ENCODE measurements around the gene TNS1. TPM values are rescaled to one million over a fixed set of nuclear protein-coding genes. Genes with fewer than 3 reads are reported as not detected.

TNS1 gene
- total and polyA plus RNA-seq, 4 donors = 46.9 to 64.5 (median 58.1) TPM

- Histone ChIP-seq H3K4me1 (ENCODE audit: control insufficient read depth, insufficient read depth, low read length) (peaks cover 22% of the 10 kb centered on the region), H3K27me3 (ENCODE audit: control insufficient read depth, insufficient read depth, low read length) (no peaks in the 10 kb centered on the region), H3K9me3 (ENCODE audit: control insufficient read depth, insufficient read depth, low read length) (no peaks in the 10 kb centered on the region), H3K4me3 (ENCODE audit: low read depth, low read length) (no peak overlapping the region), H3K36me3 (ENCODE audit: control insufficient read depth, insufficient read depth, low read length) (peaks cover 86% of the 10 kb centered on the region), H3K27ac (ENCODE audit: low read depth, low read length) (no peak overlapping the region)
- DNase-seq (ENCODE audit: low read depth in 4 of 6, low spot score in 6 of 6) = no peak
- WGBS (ENCODE audit: insufficient coverage) = 86% methylated on average over 5 of the region's 6 CpGs
Observed at GRCh38 chr2:217830807-217831206, 172.0 kb downstream of the TNS1 start.

GRCh38 chr2:217830061-217830460 lies 172.7 kb downstream of the TNS1 start:
- Histone ChIP-seq H3K9me3 (ENCODE audit: control insufficient read depth, insufficient read depth, low read length) (no peaks in the 10 kb centered on the region), H3K36me3 (ENCODE audit: control insufficient read depth, insufficient read depth, low read length) (peaks cover 90% of the 10 kb centered on the region), H3K4me1 (ENCODE audit: control insufficient read depth, insufficient read depth, low read length) (peaks cover 22% of the 10 kb centered on the region), H3K27ac (ENCODE audit: low read depth, low read length) (no peak overlapping the region), H3K4me3 (ENCODE audit: low read depth, low read length) (no peak overlapping the region), H3K27me3 (ENCODE audit: control insufficient read depth, insufficient read depth, low read length) (no peaks in the 10 kb centered on the region)
- 94% methylated on average over 9 of the region's 9 CpGs for WGBS (ENCODE audit: insufficient coverage)
- no peak for DNase-seq (ENCODE audit: low read depth in 4 of 6, low spot score in 6 of 6)

- Histone ChIP-seq H3K36me3 (ENCODE audit: control insufficient read depth, insufficient read depth, low read length) (peaks cover 89% of the 10 kb centered on the region), H3K27me3 (ENCODE audit: control insufficient read depth, insufficient read depth, low read length) (no peaks in the 10 kb centered on the region), H3K4me1 (ENCODE audit: control insufficient read depth, insufficient read depth, low read length) (peaks cover 22% of the 10 kb centered on the region), H3K27ac (ENCODE audit: low read depth, low read length) (no peak overlapping the region), H3K9me3 (ENCODE audit: control insufficient read depth, insufficient read depth, low read length) (no peaks in the 10 kb centered on the region), H3K4me3 (ENCODE audit: low read depth, low read length) (no peak overlapping the region)
- WGBS (ENCODE audit: insufficient coverage) = 83% methylated on average over 8 of the region's 8 CpGs
- DNase-seq (ENCODE audit: low read depth in 4 of 6, low spot score in 6 of 6) = no peak
Observed at GRCh38 chr2:217829420-217829819, 173.4 kb downstream of the TNS1 start.

GRCh38 chr2:217828336-217828735 lies 174.5 kb downstream of the TNS1 start:
- 88% methylated on average over 2 of the region's 4 CpGs for WGBS (ENCODE audit: insufficient coverage)
- no peak for DNase-seq (ENCODE audit: low read depth in 4 of 6, low spot score in 6 of 6)
- Histone ChIP-seq H3K27me3 (ENCODE audit: control insufficient read depth, insufficient read depth, low read length) (no peaks in the 10 kb centered on the region), H3K9me3 (ENCODE audit: control insufficient read depth, insufficient read depth, low read length) (no peaks in the 10 kb centered on the region), H3K36me3 (ENCODE audit: control insufficient read depth, insufficient read depth, low read length) (peaks cover 88% of the 10 kb centered on the region), H3K27ac (ENCODE audit: low read depth, low read length) (peak overlapping the region; percentile 69), H3K4me3 (ENCODE audit: low read depth, low read length) (no peak overlapping the region), H3K4me1 (ENCODE audit: control insufficient read depth, insufficient read depth, low read length) (peaks cover 22% of the 10 kb centered on the region)

- peak in 1 of 6 donors; percentile 28 for DNase-seq (ENCODE audit: low read depth in 4 of 6, low spot score in 6 of 6)
- no peaks in the 10 kb centered on the region for H3K9me3 ChIP-seq (ENCODE audit: control insufficient read depth, insufficient read depth, low read length)
- no peaks in the 10 kb centered on the region for H3K27me3 ChIP-seq (ENCODE audit: control insufficient read depth, insufficient read depth, low read length)
- peaks cover 86% of the 10 kb centered on the region for H3K36me3 ChIP-seq (ENCODE audit: control insufficient read depth, insufficient read depth, low read length)
- H3K4me3 ChIP-seq (ENCODE audit: low read depth, low read length) = no peak overlapping the region
- H3K27ac ChIP-seq (ENCODE audit: low read depth, low read length) = peak overlapping the region; percentile 69
- H3K4me1 ChIP-seq (ENCODE audit: control insufficient read depth, insufficient read depth, low read length) = peaks cover 27% of the 10 kb centered on the region
- WGBS (ENCODE audit: insufficient coverage) = 52% methylated on average over 13 of the region's 14 CpGs
Observed at GRCh38 chr2:217827430-217828201, 175.2 kb downstream of the TNS1 start.

- peaks cover 32% of the 10 kb centered on the region for H3K4me1 ChIP-seq (ENCODE audit: control insufficient read depth, insufficient read depth, low read length)
- H3K27ac ChIP-seq (ENCODE audit: low read depth, low read length) = peak overlapping the region; percentile 69
- no peaks in the 10 kb centered on the region for H3K9me3 ChIP-seq (ENCODE audit: control insufficient read depth, insufficient read depth, low read length)
- WGBS (ENCODE audit: insufficient coverage) = 100% methylated on average over 1 of the region's 4 CpGs
- DNase-seq (ENCODE audit: low read depth in 4 of 6, low spot score in 6 of 6) = no peak
- H3K36me3 ChIP-seq (ENCODE audit: control insufficient read depth, insufficient read depth, low read length) = peaks cover 86% of the 10 kb centered on the region
- H3K4me3 ChIP-seq (ENCODE audit: low read depth, low read length) = no peak overlapping the region
- no peaks in the 10 kb centered on the region for H3K27me3 ChIP-seq (ENCODE audit: control insufficient read depth, insufficient read depth, low read length)
Observed at GRCh38 chr2:217826991-217827390, 175.8 kb downstream of the TNS1 start.

- Histone ChIP-seq H3K4me3 (ENCODE audit: low read depth, low read length) (no peak overlapping the region), H3K27ac (ENCODE audit: low read depth, low read length) (peak overlapping the region; percentile 69), H3K4me1 (ENCODE audit: control insufficient read depth, insufficient read depth, low read length) (peaks cover 34% of the 10 kb centered on the region), H3K9me3 (ENCODE audit: control insufficient read depth, insufficient read depth, low read length) (no peaks in the 10 kb centered on the region), H3K27me3 (ENCODE audit: control insufficient read depth, insufficient read depth, low read length) (no peaks in the 10 kb centered on the region), H3K36me3 (ENCODE audit: control insufficient read depth, insufficient read depth, low read length) (peaks cover 86% of the 10 kb centered on the region)
- 85% methylated on average over 3 of the region's 6 CpGs for WGBS (ENCODE audit: insufficient coverage)
- DNase-seq (ENCODE audit: low read depth in 4 of 6, low spot score in 6 of 6) = peak in 1 of 6 donors; percentile 44
Observed at GRCh38 chr2:217826520-217826919, 176.3 kb downstream of the TNS1 start.

- H3K27me3 ChIP-seq (ENCODE audit: control insufficient read depth, insufficient read depth, low read length) = no peaks in the 10 kb centered on the region
- no peaks in the 10 kb centered on the region for H3K9me3 ChIP-seq (ENCODE audit: control insufficient read depth, insufficient read depth, low read length)
- WGBS (ENCODE audit: insufficient coverage) = 90% methylated on average over 8 of the region's 8 CpGs
- peaks cover 86% of the 10 kb centered on the region for H3K36me3 ChIP-seq (ENCODE audit: control insufficient read depth, insufficient read depth, low read length)
- H3K27ac ChIP-seq (ENCODE audit: low read depth, low read length) = no peak overlapping the region
- no peak for DNase-seq (ENCODE audit: low read depth in 4 of 6, low spot score in 6 of 6)
- no peak overlapping the region for H3K4me3 ChIP-seq (ENCODE audit: low read depth, low read length)
- peaks cover 38% of the 10 kb centered on the region for H3K4me1 ChIP-seq (ENCODE audit: control insufficient read depth, insufficient read depth, low read length)
Observed at GRCh38 chr2:217825469-217826235, 177.1 kb downstream of the TNS1 start.

- H3K27ac ChIP-seq (ENCODE audit: low read depth, low read length) = no peak overlapping the region
- 95% methylated on average over 4 of the region's 4 CpGs for WGBS (ENCODE audit: insufficient coverage)
Observed at GRCh38 chr2:217824223-217824622, 178.6 kb downstream of the TNS1 start.

More at GRCh38 chr2:217824223-217824622, 178.6 kb downstream of the TNS1 start:
- no peaks in the 10 kb centered on the region for H3K9me3 ChIP-seq (ENCODE audit: control insufficient read depth, insufficient read depth, low read length)
- H3K27me3 ChIP-seq (ENCODE audit: control insufficient read depth, insufficient read depth, low read length) = no peaks in the 10 kb centered on the region
- DNase-seq (ENCODE audit: low read depth in 4 of 6, low spot score in 6 of 6) = no peak
- peaks cover 48% of the 10 kb centered on the region for H3K4me1 ChIP-seq (ENCODE audit: control insufficient read depth, insufficient read depth, low read length)
- H3K36me3 ChIP-seq (ENCODE audit: control insufficient read depth, insufficient read depth, low read length) = peaks cover 79% of the 10 kb centered on the region
- H3K4me3 ChIP-seq (ENCODE audit: low read depth, low read length) = no peak overlapping the region

Measured in spinal cord (tissue), 10 donors.